ENCODE measurements around the gene PTPRN2. TPM values are rescaled to one million over a fixed set of nuclear protein-coding genes. Genes with fewer than 3 reads are reported as not detected.

The PTPRN2 gene
- total RNA-seq, 1 experiment from 2014 or later: 1.1 TPM

- Histone ChIP-seq H3K27ac (ENCODE audit: low read length) (no peak overlapping the region), H3K36me3 (ENCODE audit: control insufficient read depth, insufficient read depth, low read length) (no peaks in the 10 kb centered on the region), H3K4me3 (ENCODE audit: low read depth in 2 of 2, low read length in 2 of 2) (no peak overlapping the region), H3K27me3 (ENCODE audit: control insufficient read depth, insufficient read depth, low read length) (peaks cover 8% of the 10 kb centered on the region), H3K4me1 (ENCODE audit: control insufficient read depth, insufficient read depth, low read length) (no peaks in the 10 kb centered on the region), H3K9me3 (ENCODE audit: control insufficient read depth, insufficient read depth, low read depth, low read length) (no peaks in the 10 kb centered on the region)
- CTCF ChIA-PET: no interaction called here
- in situ Hi-C loops (cut with HindIII; ENCODE audit: low pct_unique_long_range_greater_than_20kb, low sequenced_read_pairs): no loop called here
- TF ChIP-seq POLR2AphosphoS5 (IDR thresholded peaks at IDR 0.05; ENCODE audit: low read depth, low read length) (no peak), REST (IDR thresholded peaks at IDR 0.05; ENCODE audit: insufficient read depth in 1 of 2, low read depth in 2 of 2, low read length in 1 of 2) (no peak), CTCF (IDR thresholded peaks at IDR 0.05) (no peak), TCF7L2 (IDR thresholded peaks at IDR 0.05; ENCODE audit: low read depth, low read length) (no peak)
- ATAC-seq (no peak), DNase-seq (ENCODE audit: low read depth, low spot score) (no peak)
- POLR2A ChIA-PET: no interaction called here
- BruUV-seq (replicated peaks): no TSS peak
- intact Hi-C loops (cut with micrococcal nuclease; ENCODE audit: unreplicated experiment): no loop called here
Measured at GRCh38 chr7:158083526-158084310, 503.9 kb downstream of the PTPRN2 start.

- BruUV-seq (replicated peaks): no TSS peak
- ATAC-seq: no peak
Measured at GRCh38 chr7:158082761-158083160, 504.9 kb downstream of the PTPRN2 start.

More at GRCh38 chr7:158082761-158083160, 504.9 kb downstream of the PTPRN2 start:
- no peak overlapping the region for H3K27ac ChIP-seq (ENCODE audit: low read length)
- intact Hi-C loops (cut with micrococcal nuclease; ENCODE audit: unreplicated experiment) (no loop called here), in situ Hi-C loops (cut with HindIII; ENCODE audit: low pct_unique_long_range_greater_than_20kb, low sequenced_read_pairs) (no loop called here)
- peaks cover 9% of the 10 kb centered on the region for H3K27me3 ChIP-seq (ENCODE audit: control insufficient read depth, insufficient read depth, low read length)
- no peaks in the 10 kb centered on the region for H3K9me3 ChIP-seq (ENCODE audit: control insufficient read depth, insufficient read depth, low read depth, low read length)
- CTCF ChIA-PET: no interaction called here
- TF ChIP-seq SIN3A (IDR thresholded peaks at IDR 0.05; ENCODE audit: borderline replicate concordance, insufficient read depth, low read depth, low read length): no peak
- no peak for TF ChIP-seq TCF7L2 (IDR thresholded peaks at IDR 0.05; ENCODE audit: low read depth, low read length)
- TF ChIP-seq REST (IDR thresholded peaks at IDR 0.05; ENCODE audit: insufficient read depth in 1 of 2, low read depth in 2 of 2, low read length in 1 of 2): no peak
- no peak for TF ChIP-seq POLR2AphosphoS5 (IDR thresholded peaks at IDR 0.05; ENCODE audit: low read depth, low read length)
- no peak for TF ChIP-seq CTCF (IDR thresholded peaks at IDR 0.05)
- no peaks in the 10 kb centered on the region for H3K4me1 ChIP-seq (ENCODE audit: control insufficient read depth, insufficient read depth, low read length)
- DNase-seq (ENCODE audit: low read depth, low spot score): no peak
- POLR2A ChIA-PET: no interaction called here
- no peak overlapping the region for H3K4me3 ChIP-seq (ENCODE audit: low read depth in 2 of 2, low read length in 2 of 2)
- no peaks in the 10 kb centered on the region for H3K36me3 ChIP-seq (ENCODE audit: control insufficient read depth, insufficient read depth, low read length)
